DMS153 (cell line): ENCODE data around the gene SCAF1.

Experiments
- DNase-seq: peaks from one replicate; lab custom pipeline; 2025; lab: John Stamatoyannopoulos, UW

Gene SCAF1, protein sequence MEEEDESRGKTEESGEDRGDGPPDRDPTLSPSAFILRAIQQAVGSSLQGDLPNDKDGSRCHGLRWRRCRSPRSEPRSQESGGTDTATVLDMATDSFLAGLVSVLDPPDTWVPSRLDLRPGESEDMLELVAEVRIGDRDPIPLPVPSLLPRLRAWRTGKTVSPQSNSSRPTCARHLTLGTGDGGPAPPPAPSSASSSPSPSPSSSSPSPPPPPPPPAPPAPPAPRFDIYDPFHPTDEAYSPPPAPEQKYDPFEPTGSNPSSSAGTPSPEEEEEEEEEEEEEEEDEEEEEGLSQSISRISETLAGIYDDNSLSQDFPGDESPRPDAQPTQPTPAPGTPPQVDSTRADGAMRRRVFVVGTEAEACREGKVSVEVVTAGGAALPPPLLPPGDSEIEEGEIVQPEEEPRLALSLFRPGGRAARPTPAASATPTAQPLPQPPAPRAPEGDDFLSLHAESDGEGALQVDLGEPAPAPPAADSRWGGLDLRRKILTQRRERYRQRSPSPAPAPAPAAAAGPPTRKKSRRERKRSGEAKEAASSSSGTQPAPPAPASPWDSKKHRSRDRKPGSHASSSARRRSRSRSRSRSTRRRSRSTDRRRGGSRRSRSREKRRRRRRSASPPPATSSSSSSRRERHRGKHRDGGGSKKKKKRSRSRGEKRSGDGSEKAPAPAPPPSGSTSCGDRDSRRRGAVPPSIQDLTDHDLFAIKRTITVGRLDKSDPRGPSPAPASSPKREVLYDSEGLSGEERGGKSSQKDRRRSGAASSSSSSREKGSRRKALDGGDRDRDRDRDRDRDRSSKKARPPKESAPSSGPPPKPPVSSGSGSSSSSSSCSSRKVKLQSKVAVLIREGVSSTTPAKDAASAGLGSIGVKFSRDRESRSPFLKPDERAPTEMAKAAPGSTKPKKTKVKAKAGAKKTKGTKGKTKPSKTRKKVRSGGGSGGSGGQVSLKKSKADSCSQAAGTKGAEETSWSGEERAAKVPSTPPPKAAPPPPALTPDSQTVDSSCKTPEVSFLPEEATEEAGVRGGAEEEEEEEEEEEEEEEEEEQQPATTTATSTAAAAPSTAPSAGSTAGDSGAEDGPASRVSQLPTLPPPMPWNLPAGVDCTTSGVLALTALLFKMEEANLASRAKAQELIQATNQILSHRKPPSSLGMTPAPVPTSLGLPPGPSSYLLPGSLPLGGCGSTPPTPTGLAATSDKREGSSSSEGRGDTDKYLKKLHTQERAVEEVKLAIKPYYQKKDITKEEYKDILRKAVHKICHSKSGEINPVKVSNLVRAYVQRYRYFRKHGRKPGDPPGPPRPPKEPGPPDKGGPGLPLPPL

DNA sequence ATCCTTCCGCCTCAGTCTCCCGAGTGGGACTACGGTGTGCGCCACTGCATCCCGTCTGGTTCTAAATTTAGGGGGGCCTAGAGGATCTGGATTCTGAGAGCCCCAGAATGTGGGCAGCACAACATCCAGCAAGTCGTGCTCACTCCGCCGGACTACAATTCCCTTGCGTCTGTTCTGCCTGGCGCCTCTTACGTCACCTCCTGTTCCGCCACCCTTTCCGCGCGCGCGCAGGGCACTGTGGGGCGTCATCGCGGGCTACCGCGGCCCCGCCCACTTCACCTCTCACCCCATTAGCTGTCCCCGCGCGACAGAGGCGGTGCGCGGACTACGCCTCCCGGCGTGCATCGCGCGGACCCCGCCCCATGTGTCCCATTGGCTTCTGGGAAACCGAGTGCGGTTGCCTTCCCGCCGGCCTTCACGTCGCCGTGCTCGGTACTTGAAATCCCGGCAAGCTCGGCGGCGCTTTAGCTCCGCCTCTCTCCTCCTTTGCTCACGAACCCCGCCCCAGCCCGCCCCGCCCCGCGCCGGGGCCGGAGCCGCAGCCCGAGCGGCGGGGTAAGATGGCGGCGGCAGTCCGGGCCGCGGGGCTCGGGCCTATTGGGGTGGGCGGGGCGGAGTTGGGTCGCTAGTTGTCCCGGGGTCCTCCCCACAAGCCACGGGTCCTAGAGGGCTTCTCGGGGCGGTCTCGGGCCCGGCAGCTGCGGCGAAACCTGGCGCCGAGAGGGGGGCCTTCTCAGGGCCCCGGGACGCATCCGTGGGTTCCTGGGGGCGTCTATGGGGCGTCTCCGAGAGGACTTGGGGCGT lies at the start of gene SCAF1:
TSS of gene SCAF1 (plus strand) at position 522 of the 804 bp plus-strand sequence. CDS start 2,818 bp downstream, outside the sequence.
- DNase-seq = peak; percentile 99

DNA sequence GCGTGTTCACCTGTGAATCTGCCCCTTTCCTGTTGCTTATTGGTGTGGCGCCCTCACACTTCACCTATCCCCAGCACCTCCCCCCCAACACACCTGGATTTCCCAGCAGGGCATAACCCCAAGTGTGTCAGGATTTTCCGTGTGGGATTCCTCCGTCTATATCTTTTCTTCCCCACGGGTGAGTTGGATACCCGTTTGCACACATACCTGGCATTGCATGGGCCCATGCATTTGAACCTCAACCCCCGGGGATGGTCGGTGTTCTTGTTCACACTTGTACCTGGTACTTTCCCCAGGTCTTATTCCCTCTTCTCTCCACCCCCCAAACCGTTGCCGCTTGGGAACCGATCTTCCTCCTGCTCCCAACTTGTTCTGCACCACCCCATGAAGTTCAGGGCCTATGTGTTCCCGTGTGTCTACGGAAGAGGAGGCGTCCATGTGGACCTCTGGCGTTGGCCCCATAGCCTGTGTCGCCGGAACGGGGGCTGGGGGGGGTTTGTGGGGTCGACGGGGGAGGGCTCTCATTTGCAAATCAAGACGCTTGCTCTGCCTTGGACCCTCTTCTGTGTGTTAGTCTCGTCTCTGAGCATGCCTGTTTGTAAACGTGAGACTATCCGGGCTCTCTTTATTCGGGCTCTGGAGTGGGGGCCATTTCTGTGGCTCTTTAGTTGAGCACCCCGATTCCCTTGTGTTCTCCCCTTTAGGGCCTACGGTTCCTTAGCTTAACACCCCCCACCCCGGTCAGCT lies 49.4 kb upstream of the SCAF1 start:
- no peak for DNase-seq

DNA sequence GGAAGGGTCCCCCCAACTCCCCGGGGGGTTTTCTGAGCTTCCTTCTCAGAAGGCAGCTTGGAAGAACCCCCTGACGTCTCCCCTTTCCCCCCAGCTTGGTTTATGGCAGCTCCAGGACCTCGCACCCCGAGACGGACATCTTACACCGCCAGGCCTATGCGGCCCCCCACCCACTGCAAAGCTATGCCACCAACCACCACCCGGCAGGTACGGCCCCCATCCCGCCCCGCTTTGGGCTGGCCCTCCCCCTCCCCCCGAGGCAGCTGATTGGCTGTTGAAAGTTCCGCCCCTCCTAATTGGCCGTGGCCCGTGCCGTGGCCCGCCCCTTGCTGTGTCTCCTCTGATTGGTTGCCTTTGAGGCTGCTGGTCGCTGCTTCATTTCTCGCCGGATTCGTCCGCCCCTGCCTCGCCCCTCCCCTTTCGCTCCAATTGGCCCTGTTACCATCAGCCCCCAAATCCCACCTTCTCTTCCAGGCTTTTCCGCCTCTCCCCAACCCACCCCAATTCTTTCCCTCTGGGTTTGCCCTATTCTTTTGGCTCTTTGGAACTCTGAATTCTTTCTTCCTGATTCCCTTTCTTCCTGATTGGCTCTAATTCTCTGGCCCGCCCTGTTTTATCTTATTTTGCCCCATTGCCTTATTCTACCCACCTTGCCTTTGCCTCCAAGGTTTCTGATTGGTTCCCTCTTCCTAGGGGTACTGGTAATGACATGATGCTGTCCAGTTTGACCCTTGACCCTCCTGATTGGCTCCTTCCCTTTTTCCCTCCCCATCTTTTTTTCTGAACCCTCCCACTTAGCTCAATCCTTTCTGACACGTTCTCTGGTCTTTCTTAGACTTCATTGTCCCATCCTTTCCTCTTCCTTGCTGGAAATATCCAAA lies 48.5 kb upstream of the SCAF1 start:
- DNase-seq = peak; percentile 84

DNA sequence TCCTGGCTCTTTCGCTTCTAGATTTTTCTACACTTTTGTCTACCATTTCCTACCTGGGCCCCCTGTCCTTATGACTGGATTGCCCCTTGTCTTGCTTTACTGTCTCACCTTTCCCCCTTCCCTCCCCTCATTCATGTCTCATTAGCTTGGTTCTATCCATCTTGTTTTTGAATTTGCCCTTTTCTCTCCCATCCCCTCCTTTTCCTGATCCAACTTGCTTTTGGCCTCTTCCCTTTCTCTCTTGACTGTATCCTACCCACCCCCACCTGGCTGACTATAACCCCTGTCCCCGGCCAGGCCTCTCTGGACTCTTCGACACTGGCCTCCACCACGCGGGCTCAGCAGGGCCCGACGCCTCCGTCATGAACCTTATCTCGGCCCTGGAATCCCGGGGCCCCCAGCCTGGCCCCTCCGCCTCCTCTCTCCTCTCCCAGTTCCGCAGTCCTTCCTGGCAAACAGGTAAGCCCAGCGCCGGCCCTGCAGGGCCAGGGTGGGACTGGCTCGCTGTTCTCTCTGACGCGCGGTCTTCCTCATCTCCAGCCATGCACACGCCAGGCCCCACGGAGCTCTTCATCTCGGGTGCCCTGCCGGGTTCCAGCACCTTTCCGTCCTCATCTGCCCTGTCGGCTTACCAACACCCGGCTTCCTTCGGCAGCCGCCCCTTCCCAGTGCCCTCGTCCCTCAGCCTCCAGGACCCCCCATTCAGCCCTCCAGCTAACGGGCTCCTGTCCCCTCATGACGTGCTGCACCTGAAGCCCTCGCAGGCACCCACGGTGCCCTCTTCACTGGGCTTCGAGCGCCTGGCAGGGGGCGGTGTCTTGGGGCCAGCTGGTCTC lies 47.6 kb upstream of the SCAF1 start:
- DNase-seq = no peak

DNA sequence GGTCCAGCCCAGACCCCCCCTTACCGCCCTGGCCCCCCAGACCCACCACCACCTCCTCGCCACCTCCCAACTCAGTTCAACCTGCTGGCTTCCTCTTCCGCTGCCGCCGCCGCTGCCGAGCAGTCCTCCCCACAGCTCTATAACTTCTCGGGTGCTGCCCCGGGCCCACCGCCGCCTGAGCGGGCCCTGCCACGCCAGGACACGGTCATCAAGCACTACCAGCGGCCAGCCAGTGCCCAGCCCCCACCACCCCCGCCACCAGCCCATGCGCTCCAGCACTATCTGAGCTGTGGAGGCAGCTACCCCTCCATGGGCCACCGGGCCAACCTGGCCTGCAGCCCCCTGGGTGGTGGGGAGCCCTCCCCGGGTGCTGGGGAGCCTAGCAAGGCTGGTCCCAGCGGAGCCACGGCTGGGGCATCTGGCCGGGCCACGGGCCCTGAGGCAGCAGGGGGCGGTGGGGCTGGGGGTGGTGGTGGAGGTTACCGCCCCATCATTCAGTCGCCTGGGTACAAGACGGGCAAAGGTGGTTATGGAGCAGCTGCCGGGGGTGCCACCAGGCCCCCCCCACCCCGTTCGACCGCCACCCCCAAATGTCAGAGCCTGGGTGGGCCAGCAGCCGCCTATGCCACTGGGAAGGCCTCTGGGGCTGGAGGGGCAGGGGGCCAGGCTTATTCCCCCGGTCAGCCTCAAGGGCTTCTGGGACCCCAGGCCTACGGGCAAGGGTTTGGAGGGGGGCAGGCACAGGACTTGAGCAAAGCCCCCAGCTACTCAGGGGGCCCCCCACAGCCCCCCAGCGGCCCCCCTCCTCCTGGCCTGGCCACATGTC lies 46.8 kb upstream of the SCAF1 start:
- DNase-seq = no peak

DNA sequence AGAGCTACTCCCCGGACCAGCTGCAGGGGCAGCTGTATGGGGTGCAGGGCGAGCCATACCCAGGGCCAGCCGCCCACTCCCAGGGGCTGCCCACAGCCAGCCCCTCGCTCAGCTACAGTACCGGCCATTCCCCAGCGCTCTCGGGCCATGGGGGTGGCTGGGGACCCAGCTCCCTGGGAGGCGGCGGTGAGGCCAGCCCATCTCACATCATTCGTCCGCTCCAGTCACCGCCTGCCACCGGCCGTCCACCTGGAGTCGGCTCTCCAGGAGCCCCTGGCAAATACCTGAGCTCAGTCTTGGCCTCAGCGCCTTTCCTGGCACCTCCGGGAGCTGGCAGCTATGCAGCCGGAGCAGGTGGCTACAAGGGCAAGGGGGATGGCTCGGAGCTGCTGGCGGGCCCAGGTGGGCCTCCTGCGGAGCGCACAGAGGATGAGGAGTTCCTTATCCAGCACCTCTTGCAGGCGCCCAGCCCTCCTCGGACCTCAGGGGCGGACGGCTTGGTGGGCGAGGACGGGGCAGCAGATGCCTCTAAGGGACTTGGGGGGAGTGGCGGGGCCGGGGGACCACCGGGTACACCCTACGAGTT lies 46.1 kb upstream of the SCAF1 start:
- no peak for DNase-seq

DNA sequence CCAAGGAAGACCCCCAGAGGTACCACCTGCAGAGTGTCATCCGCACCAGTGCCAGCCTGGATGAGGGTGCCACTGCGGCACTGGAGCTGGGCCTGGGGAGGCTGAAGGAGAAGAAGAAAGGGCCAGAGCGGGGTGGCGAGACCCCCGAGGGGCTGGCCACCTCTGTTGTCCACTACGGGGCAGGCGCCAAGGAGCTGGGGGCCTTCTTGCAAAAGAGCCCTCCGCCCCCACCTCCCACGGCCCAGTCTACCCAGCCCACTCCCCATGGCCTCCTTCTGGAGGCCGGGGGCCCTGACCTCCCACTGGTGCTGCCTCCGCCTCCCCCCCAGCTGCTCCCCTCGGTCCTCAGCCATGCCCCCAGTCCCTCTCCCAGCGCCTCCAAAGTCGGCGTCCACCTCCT lies 45.6 kb upstream of the SCAF1 start:
- no peak for DNase-seq

DNA sequence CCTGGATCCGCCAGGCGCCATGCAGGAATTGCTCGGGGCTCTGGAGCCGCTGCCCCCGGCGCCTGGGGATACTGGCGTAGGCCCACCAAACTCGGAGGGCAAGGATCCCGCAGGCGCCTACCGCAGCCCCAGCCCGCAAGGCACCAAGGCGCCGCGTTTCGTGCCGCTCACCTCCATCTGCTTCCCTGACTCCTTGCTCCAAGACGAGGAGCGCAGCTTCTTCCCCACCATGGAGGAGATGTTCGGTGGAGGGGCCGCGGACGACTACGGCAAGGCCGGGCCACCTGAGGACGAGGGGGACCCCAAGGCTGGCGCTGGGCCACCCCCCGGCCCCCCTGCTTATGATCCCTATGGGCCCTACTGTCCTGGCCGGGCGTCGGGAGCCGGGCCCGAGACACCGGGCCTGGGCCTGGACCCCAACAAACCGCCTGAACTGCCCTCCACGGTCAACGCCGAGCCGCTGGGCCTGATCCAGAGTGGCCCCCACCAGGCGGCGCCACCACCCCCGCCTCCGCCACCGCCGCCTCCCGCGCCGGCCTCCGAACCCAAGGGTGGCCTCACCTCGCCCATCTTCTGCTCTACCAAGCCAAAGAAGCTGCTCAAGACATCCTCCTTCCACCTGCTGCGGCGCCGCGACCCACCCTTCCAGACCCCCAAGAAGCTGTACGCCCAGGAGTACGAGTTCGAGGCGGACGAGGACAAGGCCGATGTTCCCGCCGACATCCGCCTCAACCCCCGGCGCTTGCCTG lies 44.9 kb upstream of the SCAF1 start:
- no peak for DNase-seq

DNA sequence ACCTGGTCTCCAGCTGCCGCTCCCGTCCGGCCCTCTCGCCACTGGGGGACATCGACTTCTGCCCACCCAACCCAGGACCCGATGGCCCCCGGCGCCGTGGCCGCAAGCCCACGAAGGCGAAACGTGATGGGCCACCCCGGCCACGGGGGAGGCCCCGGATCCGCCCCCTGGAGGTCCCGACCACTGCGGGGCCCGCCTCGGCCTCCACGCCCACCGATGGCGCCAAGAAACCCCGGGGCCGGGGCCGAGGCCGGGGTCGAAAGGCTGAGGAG lies 44.4 kb upstream of the SCAF1 start:
- no peak for DNase-seq

DNA sequence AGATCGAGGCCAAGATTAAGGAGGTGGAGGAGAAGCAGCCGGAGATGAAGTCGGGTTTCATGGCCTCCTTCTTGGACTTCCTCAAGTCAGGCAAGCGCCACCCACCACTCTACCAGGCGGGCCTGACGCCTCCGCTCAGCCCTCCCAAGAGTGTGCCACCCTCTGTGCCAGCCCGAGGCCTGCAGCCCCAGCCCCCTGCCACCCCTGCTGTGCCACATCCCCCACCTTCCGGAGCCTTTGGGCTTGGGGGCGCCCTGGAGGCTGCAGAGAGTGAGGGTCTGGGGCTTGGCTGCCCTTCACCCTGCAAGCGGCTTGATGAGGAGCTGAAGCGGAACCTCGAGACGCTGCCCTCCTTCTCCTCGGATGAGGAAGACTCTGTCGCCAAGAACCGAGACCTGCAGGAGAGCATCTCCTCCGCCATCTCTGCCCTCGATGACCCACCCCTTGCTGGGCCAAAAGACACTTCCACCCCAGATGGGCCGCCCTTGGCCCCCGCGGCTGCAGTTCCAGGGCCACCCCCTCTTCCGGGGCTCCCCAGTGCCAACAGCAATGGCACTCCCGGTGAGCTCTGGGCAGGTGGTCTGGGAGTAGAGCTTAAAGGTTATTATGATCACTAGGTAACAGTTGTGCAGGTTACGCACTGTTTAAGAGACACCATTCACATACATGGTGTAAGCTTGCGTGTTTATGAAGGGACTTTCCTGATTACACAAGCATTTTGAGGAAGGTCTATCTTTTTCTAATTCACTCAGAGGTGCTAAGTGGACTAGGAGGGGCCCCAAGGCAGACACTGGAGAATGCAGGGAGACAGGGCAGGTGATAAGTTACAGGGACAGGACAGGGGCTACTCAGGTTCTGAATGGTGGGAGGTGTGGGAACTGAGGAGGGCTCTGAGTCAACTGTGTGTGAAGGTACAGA lies 42.4 kb upstream of the SCAF1 start:
- DNase-seq = no peak

DNA sequence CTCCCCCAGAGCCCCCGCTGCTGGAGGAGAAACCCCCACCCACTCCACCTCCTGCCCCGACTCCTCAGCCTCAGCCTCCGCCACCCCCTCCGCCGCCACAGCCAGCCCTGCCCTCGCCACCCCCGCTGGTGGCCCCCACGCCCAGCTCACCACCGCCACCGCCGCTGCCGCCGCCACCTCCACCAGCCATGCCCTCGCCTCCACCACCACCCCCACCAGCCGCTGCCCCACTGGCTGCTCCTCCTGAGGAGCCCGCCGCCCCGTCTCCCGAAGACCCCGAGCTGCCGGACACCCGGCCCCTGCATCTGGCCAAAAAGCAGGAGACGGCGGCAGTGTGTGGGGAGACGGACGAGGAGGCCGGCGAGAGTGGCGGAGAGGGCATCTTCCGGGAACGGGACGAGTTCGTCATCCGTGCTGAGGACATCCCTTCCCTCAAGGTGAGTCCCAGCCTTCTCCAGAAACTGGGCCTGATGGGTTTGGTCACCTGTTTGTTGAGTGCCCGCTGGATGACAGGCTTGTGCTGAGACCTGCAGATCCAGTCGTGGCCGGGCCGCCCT lies 40.4 kb upstream of the SCAF1 start:
- no peak for DNase-seq

DNA sequence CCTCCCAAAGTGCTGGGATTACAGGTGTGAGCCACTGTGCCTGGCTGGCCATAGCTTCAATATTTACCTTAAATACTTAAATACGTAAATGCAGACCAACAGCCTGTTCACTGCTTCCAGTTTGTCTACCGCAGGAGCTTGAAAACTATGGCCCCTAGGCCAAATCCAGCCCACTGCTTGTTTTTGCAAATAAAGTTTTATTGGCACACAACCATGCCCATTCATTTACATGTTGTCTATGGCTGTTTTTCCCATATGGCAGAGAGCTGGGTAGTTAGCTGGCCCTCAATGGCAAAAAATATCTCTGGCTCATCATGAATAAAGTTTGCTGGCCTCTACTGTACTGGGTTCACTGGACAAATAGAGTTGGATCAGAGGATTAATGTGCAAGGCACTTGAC lies 39.2 kb upstream of the SCAF1 start:
- no peak for DNase-seq

DNA sequence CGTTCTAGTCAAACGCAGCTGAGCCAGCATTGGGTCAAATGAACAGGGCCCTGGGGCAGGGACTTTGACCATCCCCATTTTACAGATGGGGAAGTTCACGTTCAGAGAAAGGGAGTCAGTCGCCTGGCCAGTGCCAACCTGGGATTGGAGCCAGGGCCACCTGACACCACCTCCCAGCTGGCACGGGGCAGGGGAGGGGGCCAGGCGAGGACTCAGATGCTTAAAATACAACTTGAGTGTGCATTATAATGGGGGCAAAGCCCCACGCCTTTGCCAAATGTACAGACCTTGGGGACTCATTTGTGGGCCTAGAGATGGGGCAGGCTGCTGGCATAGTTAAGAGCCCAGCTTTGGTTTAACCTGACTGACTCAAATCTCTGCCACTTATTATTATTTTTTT lies 36.4 kb upstream of the SCAF1 start:
- DNase-seq = no peak

DNA sequence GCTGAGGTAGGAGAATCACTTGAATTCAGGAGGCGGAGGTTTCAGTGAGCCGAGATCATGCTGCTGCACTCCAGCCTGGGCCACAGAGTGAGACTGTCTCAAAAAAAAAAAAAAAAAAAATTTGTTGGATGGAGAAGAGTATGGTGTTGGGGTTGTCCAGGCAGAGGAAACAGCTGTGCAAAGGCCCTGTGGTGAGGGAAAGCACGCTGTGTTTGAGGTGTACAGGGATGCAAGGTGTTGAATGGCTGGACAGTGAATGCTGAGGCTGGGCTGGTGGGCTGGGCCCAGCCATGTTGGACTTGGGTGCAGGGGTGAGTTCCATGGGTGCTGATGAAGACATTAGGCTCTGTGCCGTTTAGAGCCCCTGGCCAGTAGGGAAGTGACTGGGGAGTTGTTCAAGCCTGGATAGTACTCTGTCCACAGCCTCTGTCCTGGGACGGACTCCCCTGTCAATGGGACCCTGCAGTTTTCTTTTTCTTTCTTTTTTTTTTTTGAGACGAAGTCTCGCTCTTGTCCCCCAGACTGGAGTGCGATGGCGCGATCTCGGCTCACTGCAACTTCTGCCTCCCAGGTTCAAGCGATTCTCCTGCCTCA lies 32.4 kb upstream of the SCAF1 start:
- no peak for DNase-seq

DNA sequence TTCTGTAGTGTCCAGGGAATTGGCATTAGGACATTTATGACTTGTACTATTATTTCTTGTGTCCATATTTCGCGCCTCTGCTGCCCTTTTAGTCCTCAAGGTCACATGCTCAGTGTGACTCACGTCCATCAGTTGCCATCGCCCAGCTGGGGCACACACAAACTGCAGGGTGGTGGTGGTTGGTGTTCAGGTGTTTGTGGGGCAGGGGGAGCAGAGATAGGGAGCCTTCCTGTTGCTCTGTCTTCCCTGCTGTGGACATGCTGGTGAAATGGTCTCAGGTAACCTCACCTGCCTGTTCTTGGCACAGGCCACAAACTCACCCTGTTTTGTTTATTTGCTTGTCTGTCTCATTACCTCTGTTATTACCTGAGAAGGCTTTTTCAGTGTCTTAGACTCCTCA lies 28.6 kb upstream of the SCAF1 start:
- DNase-seq = no peak
